Mucosa of descending colon (tissue), 3 donors: Measurements from ENCODE around the gene WDCP. TPM values are rescaled to one million over a fixed set of nuclear protein-coding genes. Genes with fewer than 3 reads are reported as not detected.
"Not testable (repeated sequence)": the region's sequence is repeated elsewhere in the genome, so short reads cannot be mapped to it uniquely, and the experiment has no call there.

Experiments used
- ATAC-seq: fragments of 200-7000 bp; cut with Tn5 transposase; one replicate; pipeline ENCODE4 v1.9.1; 2020; ENCODE audit warnings: mild to moderate bottlenecking, moderate library complexity
- DNase-seq, 3 donors: peaks; one replicate each; pipeline ENCODE4 v3.0.0-alpha.2; 2020
- H3K36me3 ChIP-seq: fragments of 200-600 bp; one replicate; pipeline ENCODE4 v1.8.0; 2021; ENCODE audit warnings: low read depth, mild to moderate bottlenecking
- H3K4me1 ChIP-seq: fragments of 200-600 bp; one replicate; pipeline ENCODE4 v1.8.0; 2021; ENCODE audit warnings: low read depth, mild to moderate bottlenecking
- H3K4me3 ChIP-seq: fragments of 200-600 bp; one replicate; pipeline ENCODE4 v1.8.0; 2021; ENCODE audit warnings: mild to moderate bottlenecking
- H3K9me3 ChIP-seq: fragments of 200-600 bp; one replicate; pipeline ENCODE4 v1.8.0; 2021; ENCODE audit warnings: mild to moderate bottlenecking
- CTCF ChIP-seq: fragments of 200-600 bp; IDR thresholded peaks from one replicate; pipeline ENCODE4 v1.8.0; 2022; ENCODE audit warnings: antibody characterized with exemption, mild to moderate bottlenecking
- intact Hi-C, 2 donors: fragments of 100-400 bp; cut with DNase I in 1 of 2; cut with micrococcal nuclease in 1 of 2; formaldehyde crosslinking; loops; one replicate each; pipeline versions ENCODE4 v1.11.0 to v1.11.1; 2022; cut with DNase I, micrococcal nuclease
- total RNA-seq, 3 donors: library from RNA; stranded (reverse); fragmentation: NEBNext Ultra II Directional in 2 of 3; extraction: Animal tissue kit (Norgen Biotek cat#: 25700) in 2 of 3; gene quantifications; one replicate each; pipeline versions ENCODE4 v1.2.1 to v1.2.4, GENCODE V29; 2021 to 2023
- donor health status: DM: no; HTN: no; CAD: no; lungs with moderate emphysema.
- donor health status: DM: no; HTN: no; CAD: no.
- donor health status: DM: no; HTN: yes; CAD: no.

The WDCP gene
- total RNA-seq, 3 donors from 2014 or later, result 3.3 to 12.7 (median 4.6) TPM

- no peak for ATAC-seq
Observed at GRCh38 chr2:24048769-24049484, 1.7 kb upstream of the WDCP start.

GRCh38 chr2:24047703-24048033 is 477 bp upstream of the WDCP start:
- Histone ChIP-seq H3K9me3 (no peaks in the 10 kb centered on the region), H3K36me3 (no peaks in the 10 kb centered on the region), H3K4me1 (peaks cover 6% of the 10 kb centered on the region), H3K4me3 (no peak overlapping the region)
- no peak for ATAC-seq
- peak in 1 of 3 donors; percentile 36 for DNase-seq
- intact Hi-C loops, result no loop called here
- TF ChIP-seq CTCF, result no peak

More at GRCh38 chr2:24048769-24049484, 1.7 kb upstream of the WDCP start:
- TF ChIP-seq CTCF, result no peak
- no peaks in the 10 kb centered on the region for H3K9me3 ChIP-seq
- DNase-seq, result peak in 1 of 3 donors; percentile 5
- H3K4me1 ChIP-seq, result peaks cover 6% of the 10 kb centered on the region
- H3K36me3 ChIP-seq, result no peaks in the 10 kb centered on the region
- intact Hi-C loops, result no loop called here
- H3K4me3 ChIP-seq, result no peak overlapping the region

DNA sequence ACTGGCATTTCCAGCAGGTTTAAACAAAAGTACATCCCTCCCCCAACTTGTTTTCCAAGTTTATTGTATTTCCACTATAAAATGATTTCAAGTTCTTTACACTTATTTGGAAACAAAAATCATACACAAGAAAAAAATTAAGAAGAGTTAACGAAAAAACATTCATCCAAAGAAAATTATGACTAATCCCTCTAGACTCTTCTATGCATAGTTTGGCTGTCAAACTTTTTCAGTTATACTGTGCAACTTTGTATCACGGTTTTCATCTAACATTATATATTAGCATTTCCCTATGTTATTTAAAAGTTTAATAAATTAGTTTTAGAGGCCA is 627 bp downstream of the WDCP start:
- Histone ChIP-seq H3K4me1 (peaks cover 6% of the 10 kb centered on the region), H3K9me3 (no peaks in the 10 kb centered on the region), H3K4me3 (no peak overlapping the region), H3K36me3 (no peaks in the 10 kb centered on the region)
- ATAC-seq (no peak), DNase-seq (no peak)
- no peak for TF ChIP-seq CTCF
- intact Hi-C loops, result no loop called here

- peaks cover 6% of the 10 kb centered on the region for H3K4me1 ChIP-seq
- no peak for ATAC-seq
- H3K36me3 ChIP-seq, result no peaks in the 10 kb centered on the region
- no peaks in the 10 kb centered on the region for H3K9me3 ChIP-seq
- no peak for DNase-seq
- no peak overlapping the region for H3K4me3 ChIP-seq
- intact Hi-C loops, result no loop called here
- no peak for TF ChIP-seq CTCF
Observed at GRCh38 chr2:24045511-24046508, 1.4 kb downstream of the WDCP start.

GRCh38 chr2:24043133-24043532 is 4.1 kb downstream of the WDCP start:
- H3K36me3 ChIP-seq, ATAC-seq, H3K9me3 ChIP-seq, intact Hi-C loops, H3K4me3 ChIP-seq, DNase-seq, H3K4me1 ChIP-seq: not testable (repeated sequence)

DNA sequence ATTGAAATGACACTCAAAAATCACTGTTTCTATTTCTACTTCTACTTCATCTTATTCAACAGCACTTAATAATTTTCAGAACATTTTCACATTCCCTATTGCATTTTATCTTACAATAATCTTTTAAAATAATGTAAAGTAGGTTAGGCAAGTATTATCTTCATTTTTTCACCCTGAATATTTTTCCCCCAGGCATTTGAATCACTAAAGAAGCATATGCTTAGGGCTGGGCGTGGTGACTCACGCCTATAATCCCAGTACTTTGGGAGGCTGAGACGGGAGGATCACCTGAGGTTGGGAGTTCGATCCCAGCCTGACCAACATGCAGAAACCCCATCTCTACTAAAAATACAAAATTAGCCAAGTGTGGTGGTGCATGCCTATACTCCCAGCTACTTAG is 6.7 kb downstream of the WDCP start:
- intact Hi-C loops, result no loop called here

More for the DNA sequence above, 6.7 kb downstream of the WDCP start:
- H3K4me1 ChIP-seq, result no peaks in the 10 kb centered on the region
- no peak overlapping the region for H3K4me3 ChIP-seq
- H3K36me3 ChIP-seq, result peaks cover 6% of the 10 kb centered on the region
- TF ChIP-seq CTCF, result no peak
- no peaks in the 10 kb centered on the region for H3K9me3 ChIP-seq
- ATAC-seq (no peak), DNase-seq (no peak)
